ENCODE measurements around the gene ELL2. TPM values are rescaled to one million over a fixed set of nuclear protein-coding genes. Genes with fewer than 3 reads are reported as not detected.

The ELL2 gene
- total and polyA plus RNA-seq, 2 donors (not counting 1 experiment from before 2014, with no cell fraction given), result 7.2 to 27.0 TPM

DNA sequence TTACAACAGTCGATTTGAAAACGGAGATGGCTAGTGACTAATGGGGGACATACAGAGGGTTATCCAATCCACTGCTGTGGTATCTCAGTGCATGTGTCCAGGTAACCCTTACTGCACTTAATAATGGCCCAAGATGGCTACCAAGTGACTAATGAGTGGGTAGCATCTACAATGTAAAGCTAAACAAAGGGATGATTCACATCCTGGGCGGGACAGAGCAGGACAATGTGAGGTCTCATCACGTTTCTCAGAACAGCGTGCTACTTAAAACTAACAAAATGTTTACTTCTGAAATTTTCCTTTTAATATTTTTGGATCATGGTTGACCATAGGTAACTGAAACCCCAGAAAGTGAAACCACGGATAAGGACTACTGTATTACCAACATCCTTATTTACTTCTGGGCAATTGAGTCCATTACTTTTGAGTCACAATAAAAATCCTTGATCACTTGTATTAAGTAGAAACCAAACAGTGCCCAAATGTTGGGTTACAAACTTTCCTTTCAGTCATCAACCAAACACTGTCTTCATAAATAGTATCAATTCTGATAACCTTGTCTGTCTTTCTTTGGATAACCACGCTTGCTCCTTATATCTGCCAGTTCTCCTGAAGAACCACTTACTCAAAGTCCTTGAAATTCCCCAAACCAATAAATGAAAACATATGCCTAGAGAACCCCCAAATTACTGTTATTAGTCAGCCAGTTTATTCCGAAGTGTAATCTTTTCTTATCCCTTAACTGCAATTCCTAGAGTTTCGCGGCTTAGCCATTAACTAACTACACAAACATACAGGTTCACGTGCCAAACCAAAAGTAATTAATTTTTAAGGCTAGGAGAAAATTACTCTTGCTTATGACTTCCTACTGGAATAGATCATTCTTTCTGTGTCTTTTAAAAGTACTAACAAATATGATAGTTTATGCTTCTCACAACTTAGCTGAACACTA lies 59.7 kb downstream of the ELL2 start:
- intact Hi-C loops (cut with micrococcal nuclease), result no loop called here
- Histone ChIP-seq H3K79me2 (ENCODE audit: control insufficient read depth, insufficient read depth, low read length) (no peaks in the 10 kb centered on the region), H3K9ac (ENCODE audit: low read length) (no peak overlapping the region), H3K27me3 (replicated peaks in 1 of 4; ENCODE audit: control extremely low read depth in 1 of 4, control insufficient read depth in 3 of 4, insufficient read depth in 4 of 4, low read length in 3 of 4) (no peaks in the 10 kb centered on the region), H2AFZ (ENCODE audit: insufficient read depth, low read depth, low read length, poor library complexity, severe bottlenecking) (no peak overlapping the region), H4K20me1 (ENCODE audit: control insufficient read depth, insufficient read depth, low read length, poor library complexity, severe bottlenecking) (no peaks in the 10 kb centered on the region), H3K4me1 (ENCODE audit: control insufficient read depth in 2 of 2, insufficient read depth in 2 of 2, low read length in 2 of 2) (no peaks in the 10 kb centered on the region), H3K4me3 (ENCODE audit: control extremely low read depth in 1 of 5, extremely low read depth in 1 of 5, insufficient read depth in 1 of 5, low read depth in 2 of 5, low read length in 4 of 5) (no peak overlapping the region), H3K4me2 (replicated peaks; ENCODE audit: low read depth, low read length, poor library complexity, severe bottlenecking) (no peak overlapping the region), H3K9me3 (ENCODE audit: control extremely low read depth in 1 of 3, control insufficient read depth in 2 of 3, insufficient read depth in 1 of 3, low read length in 2 of 3) (no peaks in the 10 kb centered on the region), H3K27ac (ENCODE audit: low read length in 2 of 2) (no peak overlapping the region), H3K36me3 (replicated peaks in 1 of 2; ENCODE audit: control extremely low read depth in 1 of 2, control insufficient read depth in 1 of 2, extremely low read depth in 1 of 2, insufficient read depth in 2 of 2, low read length in 1 of 2) (peaks cover 0 to 15% of the 10 kb centered on the region in 2 experiments)
- no peak overlapping the region for H3K27ac Mint-ChIP-seq
- no peaks in the 10 kb centered on the region for H3K27me3 Mint-ChIP-seq
- DNase-seq (no peak), ATAC-seq (ENCODE audit: low read depth) (no peak)
- 100% methylated on average over 3 of the region's 11 CpGs for WGBS (ENCODE audit: insufficient coverage)
- ChIA-PET CTCF (no interaction called here), POLR2A (no interaction called here)
- TF ChIP-seq CTCF (IDR thresholded peaks at IDR 0.05) (no peak), EZH2 (IDR thresholded peaks at IDR 0.05; ENCODE audit: borderline replicate concordance, insufficient read depth, low read depth, low read length, poor library complexity, severe bottlenecking) (no peak)
- no peaks in the 10 kb centered on the region for H3K4me1 Mint-ChIP-seq
- H3K9me3 Mint-ChIP-seq (ENCODE audit: insufficient read depth), result no peaks in the 10 kb centered on the region
- no peak overlapping the region for H3K4me3 Mint-ChIP-seq

- H4K20me1 ChIP-seq (ENCODE audit: control insufficient read depth, insufficient read depth, low read length, poor library complexity, severe bottlenecking), result no peaks in the 10 kb centered on the region
- no CpG with 5 or more reads among the region's 4 CpGs for WGBS (ENCODE audit: insufficient coverage)
- intact Hi-C loops (cut with micrococcal nuclease), result no loop called here
- CTCF ChIA-PET, result no interaction called here
- no peaks in the 10 kb centered on the region for H3K9me3 ChIP-seq (ENCODE audit: control extremely low read depth in 1 of 3, control insufficient read depth in 2 of 3, insufficient read depth in 1 of 3, low read length in 2 of 3)
- Mint-ChIP-seq H3K4me3 (no peak overlapping the region), H3K4me1 (no peaks in the 10 kb centered on the region), H3K27me3 (no peaks in the 10 kb centered on the region), H3K9me3 (ENCODE audit: insufficient read depth) (no peaks in the 10 kb centered on the region), H3K27ac (no peak overlapping the region)
- H3K27ac ChIP-seq (ENCODE audit: low read length in 2 of 2), result no peak overlapping the region
- TF ChIP-seq EZH2 (IDR thresholded peaks at IDR 0.05; ENCODE audit: borderline replicate concordance, insufficient read depth, low read depth, low read length, poor library complexity, severe bottlenecking) (no peak), CTCF (IDR thresholded peaks at IDR 0.05) (no peak)
- no peaks in the 10 kb centered on the region for H3K27me3 ChIP-seq (replicated peaks in 1 of 4; ENCODE audit: control extremely low read depth in 1 of 4, control insufficient read depth in 3 of 4, insufficient read depth in 4 of 4, low read length in 3 of 4)
- DNase-seq, result no peak
- POLR2A ChIA-PET, result no interaction called here
- no peak overlapping the region for H3K4me3 ChIP-seq (ENCODE audit: control extremely low read depth in 1 of 5, extremely low read depth in 1 of 5, insufficient read depth in 1 of 5, low read depth in 2 of 5, low read length in 4 of 5)
- H3K36me3 ChIP-seq (replicated peaks in 1 of 2; ENCODE audit: control extremely low read depth in 1 of 2, control insufficient read depth in 1 of 2, extremely low read depth in 1 of 2, insufficient read depth in 2 of 2, low read length in 1 of 2), result peaks cover 0 to 15% of the 10 kb centered on the region in 2 experiments
- no peak overlapping the region for H2AFZ ChIP-seq (ENCODE audit: insufficient read depth, low read depth, low read length, poor library complexity, severe bottlenecking)
- H3K79me2 ChIP-seq (ENCODE audit: control insufficient read depth, insufficient read depth, low read length), result no peaks in the 10 kb centered on the region
- ATAC-seq (ENCODE audit: low read depth), result no peak
- H3K9ac ChIP-seq (ENCODE audit: low read length), result no peak overlapping the region
- H3K4me2 ChIP-seq (replicated peaks; ENCODE audit: low read depth, low read length, poor library complexity, severe bottlenecking), result no peak overlapping the region
- H3K4me1 ChIP-seq (ENCODE audit: control insufficient read depth in 2 of 2, insufficient read depth in 2 of 2, low read length in 2 of 2), result no peaks in the 10 kb centered on the region
Measured at GRCh38 chr5:95900383-95900958, 61.2 kb downstream of the ELL2 start.
